Lung (tissue), 12 donors: ENCODE data around the gene RALB. TPM values are rescaled to one million over a fixed set of nuclear protein-coding genes. Genes with fewer than 3 reads are reported as not detected.

Source experiments
- ATAC-seq: fragments of 200-7000 bp; cut with Tn5 transposase; one replicate; pipeline ENCODE4 v1.9.1; 2020; ENCODE audit warnings: moderate number of reproducible peaks; ENCODE audit not compliant: insufficient read depth, low FRiP score
- DNase-seq, 3 donors: peaks; one replicate each; pipeline ENCODE4 v3.0.0-alpha.2; 2013 to 2017
- H3K27ac ChIP-seq, 2 donors: one replicate each; pipeline ENCODE4 v1.5.1; 2013; ENCODE audit warnings: mild to moderate bottlenecking in 2 of 2, moderate library complexity in 2 of 2, control low read depth in 1 of 2, inconsistent platforms in 1 of 2, low read depth in 1 of 2, low read length in 1 of 2
- H3K27me3 ChIP-seq, 3 donors: one replicate each; pipeline ENCODE4 v1.5.1; 2013; ENCODE audit warnings: low read length in 2 of 3; ENCODE audit not compliant: control insufficient read depth in 3 of 3, insufficient read depth in 3 of 3
- H3K36me3 ChIP-seq, 4 donors: one replicate each; pipeline ENCODE4 v1.5.1; 2013; ENCODE audit warnings: low read length in 4 of 4, mild to moderate bottlenecking in 1 of 4, moderate library complexity in 1 of 4; ENCODE audit not compliant: control insufficient read depth in 4 of 4, insufficient read depth in 4 of 4
- H3K4me1 ChIP-seq, 5 donors: one replicate each; pipeline ENCODE4 v1.5.1; 2013; ENCODE audit warnings: low read length in 5 of 5, mild to moderate bottlenecking in 2 of 5, moderate library complexity in 1 of 5; ENCODE audit not compliant: control insufficient read depth in 5 of 5, insufficient read depth in 5 of 5
- H3K4me3 ChIP-seq: one replicate; pipeline ENCODE4 v1.5.1; 2013; ENCODE audit warnings: mild to moderate bottlenecking, control low read depth, moderate library complexity
- H3K9ac ChIP-seq, 2 donors: one replicate each; pipeline ENCODE4 v1.5.1; 2013; ENCODE audit warnings: low read length in 2 of 2, control low read depth in 1 of 2; ENCODE audit not compliant: insufficient read depth in 1 of 2
- H3K9me3 ChIP-seq, 4 donors: one replicate each; pipeline ENCODE4 v1.5.1; 2013; ENCODE audit warnings: low read length in 3 of 4, mild to moderate bottlenecking in 1 of 4, moderate library complexity in 1 of 4; ENCODE audit not compliant: control insufficient read depth in 4 of 4, insufficient read depth in 3 of 4
- CTCF ChIP-seq: IDR thresholded peaks from 2 replicates; pipeline ENCODE4 v1.5.1; 2012; ENCODE audit warnings: mild to moderate bottlenecking; ENCODE audit errors: control extremely low read depth, extremely low read depth
- WGBS, 2 donors: extraction: QIAGEN DNeasy Blood & Tissue Kit; methylation state at CpG; one replicate each; pipeline ENCODE4 v1.1.7; 2013; 5-methylcytosine and 5-hydroxymethylcytosine counted together
- polyA plus RNA-seq, 2 donors: library from polyadenylated mRNA; stranded (reverse); fragments of 200-250 nt; gene quantifications; one replicate each; pipeline ENCODE4 v1.2.1, GENCODE V29; 2013
- total RNA-seq, 2 donors: library from RNA; depleted of rRNA in 1 of 2; stranded (reverse); fragments of >200 nt in 1 of 2; gene quantifications; one replicate each; pipeline ENCODE4 v1.2.1, GENCODE V29; 2014 to 2021
- donor health status: control.
- donor health status: control.
- donor health status: Bipolar disorder and iron deficiency.
- donor health status: healthy.
- donor health status: DM: yes; HTN: yes; CAD: no.

Gene RALB
- total and polyA plus RNA-seq, 4 donors: 34.6 to 111 (median 77.1) TPM

- DNase-seq (no peak), ATAC-seq (no peak)
- TF ChIP-seq CTCF: no peak
- H3K9me3 ChIP-seq: no peaks in the 10 kb centered on the region
- WGBS, 2 donors: 79 to 81% methylated on average over 6 of the region's 6 CpGs
- H3K4me3 ChIP-seq: no peak overlapping the region
- H3K36me3 ChIP-seq: no peaks in the 10 kb centered on the region
- H3K27me3 ChIP-seq: no peaks in the 10 kb centered on the region
- H3K27ac ChIP-seq: no peak overlapping the region
- peaks cover 0 to 32% (median 12%) of the 10 kb centered on the region in 5 donors for H3K4me1 ChIP-seq
- H3K9ac ChIP-seq: no peak overlapping the region
Observed at GRCh38 chr2:120241684-120242083, 11.0 kb upstream of the RALB start.

- no peak overlapping the region for H3K27ac ChIP-seq
- no peaks in the 10 kb centered on the region for H3K27me3 ChIP-seq
- WGBS, 2 donors: 55 to 71% methylated on average over 3 of the region's 3 CpGs
- DNase-seq: no peak
- H3K9me3 ChIP-seq: no peaks in the 10 kb centered on the region
- ATAC-seq: no peak
- no peak overlapping the region for H3K4me3 ChIP-seq
- no peak overlapping the region for H3K9ac ChIP-seq
- peaks cover 0 to 30% (median 12%) of the 10 kb centered on the region in 5 donors for H3K4me1 ChIP-seq
- TF ChIP-seq CTCF: no peak
- no peaks in the 10 kb centered on the region for H3K36me3 ChIP-seq
Observed at GRCh38 chr2:120243211-120243610, 9.4 kb upstream of the RALB start.

GRCh38 chr2:120243875-120244553 is 8.6 kb upstream of the RALB start:
- H3K9ac ChIP-seq: no peak overlapping the region
- H3K9me3 ChIP-seq: no peaks in the 10 kb centered on the region
- ATAC-seq: no peak
- no peak overlapping the region for H3K4me3 ChIP-seq
- DNase-seq: no peak
- 96 to 98% methylated on average over 9 of the region's 9 CpGs for WGBS, 2 donors
- no peaks in the 10 kb centered on the region for H3K27me3 ChIP-seq
- TF ChIP-seq CTCF: no peak
- no peaks in the 10 kb centered on the region for H3K36me3 ChIP-seq
- H3K4me1 ChIP-seq: peaks cover 0 to 23% (median 12%) of the 10 kb centered on the region in 5 donors
- no peak overlapping the region for H3K27ac ChIP-seq
